DMS 273 (cell line): ENCODE results near the gene EZH2.

Experiments
- DNase-seq: peaks from one replicate; lab custom pipeline; 2025; ENCODE audit not compliant: unreplicated experiment; lab: John Stamatoyannopoulos, UW

The EZH2 gene

DNA sequence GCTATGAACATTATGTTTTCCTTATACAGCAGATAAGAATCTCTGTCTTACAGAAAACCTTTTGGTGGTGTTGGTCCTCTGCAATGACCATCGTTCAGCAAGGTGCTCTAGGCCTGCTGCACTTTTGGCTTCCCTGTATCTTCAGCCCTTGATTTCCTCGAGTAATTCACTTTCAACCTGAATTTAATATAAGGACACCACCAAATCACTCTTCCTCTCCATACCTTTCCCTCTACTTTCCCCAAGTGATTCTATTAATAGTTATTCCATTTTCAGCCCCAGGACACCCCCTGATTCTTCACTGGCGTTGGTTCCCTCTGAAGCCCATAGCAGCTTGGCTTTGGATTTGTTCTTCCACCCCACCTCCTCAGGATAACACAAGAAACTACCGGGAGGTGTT is 72.2 kb downstream of the EZH2 start:
- DNase-seq = no peak

DNA sequence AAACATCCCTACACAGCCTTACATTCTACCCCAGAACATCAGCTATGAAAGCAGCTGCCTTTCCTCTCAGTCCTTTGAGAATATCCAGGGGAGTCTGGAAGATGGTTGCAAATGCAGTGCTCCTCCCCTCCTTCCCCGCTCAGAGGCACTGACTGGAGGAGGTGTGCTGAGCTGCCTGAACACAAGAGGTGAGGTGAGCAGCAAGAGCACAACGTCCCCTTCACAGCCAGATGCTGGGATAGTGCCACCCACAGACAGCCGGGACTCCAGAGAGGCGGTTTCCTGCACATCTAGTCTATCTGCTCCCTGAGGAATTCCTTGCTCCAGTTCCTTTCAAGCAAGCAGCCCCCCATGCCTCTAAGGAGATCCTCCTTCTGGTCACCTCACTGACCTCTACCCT is 74.2 kb downstream of the EZH2 start:
- no peak for DNase-seq

DNA sequence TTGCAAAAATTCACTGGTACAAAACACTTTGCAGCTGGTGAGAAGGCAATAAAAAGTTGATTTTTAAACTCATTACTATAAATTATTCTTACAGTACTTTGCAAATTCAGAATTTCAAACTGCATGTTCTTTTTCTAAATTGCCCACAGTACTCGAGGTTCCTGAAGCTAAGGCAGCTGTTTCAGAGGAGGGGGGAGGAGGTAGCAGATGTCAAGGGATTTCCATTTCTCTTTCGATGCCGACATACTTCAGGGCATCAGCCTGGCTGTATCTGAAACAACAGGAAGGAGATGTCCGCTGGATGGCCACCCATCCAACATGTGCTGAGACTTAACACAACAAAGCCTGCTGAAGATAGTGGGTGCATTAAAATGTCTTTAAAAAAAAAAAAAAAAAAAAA is 76.7 kb downstream of the EZH2 start:
- DNase-seq = peak; percentile 84

DNA sequence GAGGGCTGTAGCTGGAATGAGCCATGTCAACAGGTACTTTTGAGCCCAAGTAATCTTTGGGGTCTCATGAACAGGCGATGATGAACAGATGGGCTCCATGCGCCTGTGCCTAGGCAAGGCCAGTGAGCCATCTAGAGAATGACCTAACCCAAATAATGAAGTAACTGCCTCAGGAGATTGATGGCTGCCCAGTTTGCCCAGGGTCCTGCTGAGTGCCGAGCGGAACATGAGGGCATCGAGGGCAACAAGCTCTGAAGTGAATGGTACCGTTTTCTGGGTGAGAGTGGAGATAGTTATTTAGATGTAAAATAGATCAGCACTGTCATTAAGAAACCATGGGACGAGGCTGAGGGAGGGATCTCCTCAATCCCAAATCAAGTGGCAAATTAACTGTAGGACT is 77.9 kb downstream of the EZH2 start:
- DNase-seq = no peak

DNA sequence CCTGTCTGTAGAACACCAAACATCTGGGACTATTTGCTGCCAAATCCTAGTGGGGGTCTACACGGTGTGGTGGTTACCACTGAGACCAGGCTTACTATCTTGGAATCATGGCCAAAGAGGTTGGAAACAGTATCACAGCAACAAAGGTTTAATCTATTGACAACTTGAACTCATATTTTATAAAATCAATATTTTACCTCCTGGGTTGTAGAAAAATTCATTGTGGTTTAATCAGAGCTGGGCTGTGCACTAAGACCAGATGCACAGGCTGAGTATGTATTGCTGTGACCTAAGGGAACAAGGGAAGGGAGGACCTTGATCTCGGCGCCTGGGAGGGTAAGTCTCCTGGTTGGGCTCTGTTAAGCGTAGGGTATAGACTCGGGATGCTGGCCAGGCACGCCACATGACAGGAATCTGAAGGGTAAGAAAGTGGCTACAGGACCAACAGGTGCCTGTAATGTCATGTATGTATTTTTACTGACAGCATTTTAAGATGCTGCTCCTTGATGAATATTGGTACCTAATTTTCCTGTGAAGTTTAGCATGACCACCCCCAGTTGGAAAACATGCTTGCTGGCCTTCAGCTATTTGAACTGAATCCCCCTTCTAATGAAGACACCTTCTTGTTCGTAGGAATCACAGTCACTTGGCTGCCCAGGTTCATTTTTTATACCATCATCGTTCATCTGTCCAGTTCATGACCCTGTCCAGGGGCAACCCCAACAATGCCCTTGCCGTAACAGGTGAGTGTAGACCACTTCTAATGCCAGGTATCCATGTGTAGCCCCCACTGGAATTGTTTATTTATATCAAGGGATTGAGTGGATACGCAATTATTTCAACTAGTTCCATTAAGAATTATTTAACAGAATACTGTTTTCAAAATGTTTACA is 79.5 kb downstream of the EZH2 start:
- no peak for DNase-seq

DNA sequence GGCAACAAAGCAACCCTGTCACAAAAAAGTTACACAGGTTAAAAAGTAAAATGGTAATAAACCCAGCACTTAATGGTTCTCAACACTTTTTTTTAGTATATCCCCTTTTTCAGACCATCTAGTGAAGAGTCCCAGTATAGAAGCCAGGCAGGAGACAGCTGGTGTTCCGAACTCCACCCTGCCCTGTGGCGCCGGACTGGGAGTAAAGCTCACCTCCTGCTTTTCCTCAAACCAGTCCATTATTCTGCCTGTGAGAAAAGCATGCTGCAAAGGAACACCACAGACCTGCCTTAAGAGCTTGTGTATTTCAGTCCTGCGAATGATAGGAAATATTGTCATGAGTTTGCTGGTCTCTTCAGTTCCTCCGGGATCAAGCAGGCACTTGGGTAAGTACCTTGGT is 81.0 kb downstream of the EZH2 start:
- peak; percentile 42 for DNase-seq

DNA sequence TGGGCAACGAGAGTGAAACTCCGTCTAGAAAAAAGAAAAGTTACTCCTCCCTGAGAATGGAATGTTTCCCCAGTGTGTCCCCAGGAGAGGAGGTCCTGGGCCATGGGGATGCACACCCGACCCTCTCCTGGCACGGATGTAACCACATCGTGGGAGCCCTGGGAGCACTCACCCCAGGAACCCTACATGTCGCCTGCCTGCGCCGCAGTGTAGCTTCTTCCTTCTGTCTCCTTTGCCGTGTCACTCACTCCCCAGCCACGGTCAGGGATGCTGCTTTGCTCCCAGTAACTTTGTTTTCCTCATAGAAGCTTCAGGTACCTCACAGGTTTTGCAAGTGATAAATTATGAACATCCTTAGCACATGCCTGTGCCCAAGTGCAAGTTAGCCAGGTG is 82.0 kb downstream of the EZH2 start:
- DNase-seq = no peak

DNA sequence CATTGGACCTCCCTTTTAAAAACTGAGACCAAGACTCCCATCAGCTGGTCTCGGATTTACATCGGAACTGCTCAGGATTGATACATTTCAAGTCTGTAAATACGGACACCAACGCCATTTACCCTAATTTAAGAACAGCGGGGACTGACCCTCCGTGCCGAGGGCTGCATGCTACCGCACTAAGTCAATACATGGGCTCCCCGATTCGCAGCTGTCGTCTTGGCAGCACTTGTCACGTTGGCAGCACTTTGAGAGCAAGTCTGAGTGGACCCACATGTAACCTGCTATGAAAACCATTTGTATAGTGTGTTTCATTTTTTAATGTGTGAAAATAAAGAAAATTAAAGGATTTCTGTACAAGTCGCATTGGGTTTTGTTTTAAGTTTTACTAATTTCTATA is 83.4 kb downstream of the EZH2 start:
- no peak for DNase-seq

DNA sequence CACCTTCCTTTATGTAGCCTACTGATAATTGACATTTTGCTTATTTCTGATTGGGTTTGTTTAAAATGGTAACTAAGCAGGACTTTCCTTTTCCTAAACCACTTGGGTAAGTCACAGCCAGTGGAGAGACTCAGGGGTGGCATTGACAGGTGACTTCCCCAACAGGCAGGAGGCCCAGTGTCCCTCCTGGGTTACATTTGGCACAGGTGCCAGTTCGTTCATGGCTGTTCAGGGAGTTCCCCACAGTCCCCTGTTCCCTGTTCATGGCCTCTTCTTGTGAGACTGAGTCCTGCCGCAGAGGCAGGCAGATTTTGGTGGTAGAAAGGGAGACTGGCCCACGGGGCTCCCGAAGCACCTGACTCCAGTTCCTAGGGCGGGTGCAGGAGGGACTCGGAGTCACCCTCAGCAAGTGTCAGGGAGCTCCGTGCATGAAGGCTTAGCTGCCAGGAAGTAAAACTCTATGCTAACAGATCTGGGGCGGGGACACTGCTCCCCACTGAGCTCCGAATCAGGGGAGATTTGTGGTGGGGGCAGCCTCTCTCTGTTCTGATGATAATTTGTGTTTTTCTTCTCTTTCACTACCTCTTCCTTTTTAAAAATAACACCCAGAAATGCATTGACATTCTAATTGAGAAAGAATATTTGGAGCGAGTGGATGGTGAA is 84.1 kb downstream of the EZH2 start:
- DNase-seq = no peak

DNA sequence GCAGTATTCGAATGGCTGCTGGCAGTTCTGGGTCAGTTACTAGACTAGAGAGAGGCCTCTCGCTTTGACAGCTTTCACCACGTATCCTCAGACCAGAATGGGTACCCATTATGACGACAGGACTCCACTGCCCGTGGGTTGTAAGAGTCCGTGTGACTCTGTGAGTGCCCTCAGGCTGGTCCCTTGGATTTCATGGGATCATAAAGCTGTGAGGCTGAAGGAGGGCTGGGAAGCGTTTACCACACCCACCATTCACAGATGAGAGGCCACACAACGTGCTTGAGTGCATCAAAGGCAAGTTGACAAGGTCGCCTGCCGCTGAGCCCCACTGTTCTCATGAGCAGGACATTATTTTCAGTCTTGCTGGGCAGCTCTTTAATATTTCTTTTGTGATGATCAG is 87.2 kb downstream of the EZH2 start:
- no peak for DNase-seq

DNA sequence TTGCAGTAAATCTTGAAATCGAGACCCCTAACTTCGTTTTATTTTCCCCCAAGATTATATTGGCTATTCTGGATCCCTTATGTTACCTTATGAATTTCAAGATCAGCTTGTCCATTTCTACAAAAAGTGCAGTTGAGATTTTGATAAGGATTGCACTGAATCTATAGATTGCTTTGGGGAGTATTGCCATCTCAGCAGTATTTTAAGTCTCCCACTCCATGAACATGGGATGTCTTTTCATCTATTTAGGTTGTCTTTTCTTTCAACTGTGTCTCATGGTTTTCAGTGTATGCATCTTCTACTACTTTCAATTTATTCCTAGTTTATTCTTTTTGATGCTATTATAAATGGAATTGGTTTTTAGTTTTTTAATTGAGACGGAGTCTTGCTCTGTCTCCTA is 89.6 kb downstream of the EZH2 start:
- DNase-seq = no peak

DNA sequence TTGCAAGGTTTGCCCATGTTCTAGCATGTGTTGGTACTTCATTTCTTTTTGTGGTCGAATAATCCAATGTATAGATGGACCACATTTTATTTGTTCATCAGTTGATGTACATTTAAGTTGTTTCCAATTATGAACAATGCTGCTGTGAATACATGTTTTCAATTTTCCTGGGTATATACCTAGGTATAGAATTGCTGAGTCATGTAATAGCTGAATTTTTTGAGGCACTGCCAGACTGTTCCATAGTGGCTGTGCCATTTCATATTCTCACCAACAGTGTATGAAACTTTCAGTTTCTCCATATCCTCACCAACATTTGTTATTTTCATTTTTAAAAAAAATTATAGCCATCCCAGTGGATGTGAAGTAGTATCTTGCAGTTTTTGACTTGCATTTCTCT is 90.5 kb downstream of the EZH2 start:
- DNase-seq = no peak

DNA sequence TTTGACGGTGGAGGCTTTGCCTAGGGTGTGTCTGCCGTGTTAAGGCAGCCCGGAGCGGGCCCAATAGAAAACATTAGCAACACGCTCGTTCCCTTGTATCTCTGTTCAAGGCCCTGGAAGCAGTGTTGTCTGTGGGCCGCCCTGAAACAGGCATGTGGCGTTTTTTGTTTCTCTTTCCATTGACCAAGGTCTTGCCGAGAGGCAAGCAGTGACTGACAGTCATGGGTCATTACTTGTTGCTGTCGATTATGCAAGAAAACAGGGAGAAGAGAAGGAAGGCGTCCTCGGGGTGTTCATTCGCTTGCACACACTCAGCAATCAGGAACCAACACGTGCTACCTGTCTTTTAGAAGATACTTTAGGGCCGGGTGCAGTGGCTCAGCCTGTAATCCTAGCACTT is 92.5 kb downstream of the EZH2 start:
- no peak for DNase-seq

DNA sequence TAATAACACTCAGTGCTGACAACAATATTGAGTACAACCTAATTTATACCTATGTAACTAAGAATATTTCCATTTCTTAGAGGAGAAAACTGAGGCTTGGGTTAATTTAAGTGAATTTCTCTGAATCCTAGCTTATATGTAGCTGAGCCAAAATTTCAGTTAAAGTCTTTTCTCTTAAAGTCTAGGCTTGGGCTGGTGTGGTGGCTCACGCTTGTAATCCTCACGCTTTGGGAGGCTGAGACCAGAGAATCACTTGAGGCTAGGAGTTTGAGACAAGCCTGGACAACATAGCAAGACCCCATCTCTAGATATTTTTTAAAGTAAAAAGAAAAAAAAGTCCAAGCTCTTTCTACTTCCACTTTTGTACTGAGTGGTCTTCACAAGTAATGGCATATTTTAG is 93.2 kb downstream of the EZH2 start:
- no peak for DNase-seq

DNA sequence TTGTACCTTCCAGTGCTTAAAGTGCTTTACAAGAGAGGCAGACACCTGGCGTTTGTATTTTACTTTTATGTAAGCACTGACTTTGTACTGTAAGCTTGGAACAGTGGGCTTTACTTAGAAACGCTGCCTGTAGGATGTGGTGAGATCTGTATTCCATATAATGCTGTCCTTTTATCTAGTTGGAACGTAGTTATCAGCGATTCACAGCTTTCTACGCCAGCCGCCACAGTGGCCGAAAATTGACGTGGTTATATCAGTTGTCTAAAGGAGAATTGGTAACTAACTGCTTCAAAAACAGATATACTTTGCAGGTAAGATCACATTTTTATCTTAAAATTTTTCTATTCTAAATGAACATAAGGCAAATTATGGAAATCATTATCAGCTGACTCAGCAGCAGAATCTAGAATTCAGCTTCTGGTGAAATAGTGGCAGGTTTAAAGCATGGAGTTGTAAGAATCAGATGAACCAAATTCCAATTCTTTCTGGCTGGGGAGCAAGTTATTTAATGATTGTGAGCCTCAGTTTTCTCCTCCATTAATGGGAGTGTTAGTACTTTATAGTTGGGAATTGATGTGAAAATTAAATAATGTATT is 93.9 kb downstream of the EZH2 start:
- DNase-seq = no peak

DNA sequence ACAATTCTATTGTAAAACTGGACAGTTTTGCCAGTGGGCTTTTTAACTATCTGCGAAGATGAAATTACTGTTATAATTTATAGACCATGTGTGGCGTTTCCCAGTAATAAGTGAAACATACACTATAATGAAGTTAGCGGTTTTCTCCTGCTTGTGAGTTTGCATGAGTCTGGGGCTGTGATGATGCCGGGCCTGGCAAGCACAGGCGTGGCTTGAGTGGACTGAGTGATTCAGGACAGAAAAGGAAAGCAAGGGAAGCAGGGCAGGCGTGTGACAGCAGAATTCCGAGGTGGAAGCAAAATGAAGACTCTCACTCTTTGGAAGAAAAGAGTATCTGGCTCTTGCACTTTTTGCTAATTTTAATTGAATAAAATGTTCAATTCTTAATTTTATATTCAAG is 94.9 kb downstream of the EZH2 start:
- no peak for DNase-seq

DNA sequence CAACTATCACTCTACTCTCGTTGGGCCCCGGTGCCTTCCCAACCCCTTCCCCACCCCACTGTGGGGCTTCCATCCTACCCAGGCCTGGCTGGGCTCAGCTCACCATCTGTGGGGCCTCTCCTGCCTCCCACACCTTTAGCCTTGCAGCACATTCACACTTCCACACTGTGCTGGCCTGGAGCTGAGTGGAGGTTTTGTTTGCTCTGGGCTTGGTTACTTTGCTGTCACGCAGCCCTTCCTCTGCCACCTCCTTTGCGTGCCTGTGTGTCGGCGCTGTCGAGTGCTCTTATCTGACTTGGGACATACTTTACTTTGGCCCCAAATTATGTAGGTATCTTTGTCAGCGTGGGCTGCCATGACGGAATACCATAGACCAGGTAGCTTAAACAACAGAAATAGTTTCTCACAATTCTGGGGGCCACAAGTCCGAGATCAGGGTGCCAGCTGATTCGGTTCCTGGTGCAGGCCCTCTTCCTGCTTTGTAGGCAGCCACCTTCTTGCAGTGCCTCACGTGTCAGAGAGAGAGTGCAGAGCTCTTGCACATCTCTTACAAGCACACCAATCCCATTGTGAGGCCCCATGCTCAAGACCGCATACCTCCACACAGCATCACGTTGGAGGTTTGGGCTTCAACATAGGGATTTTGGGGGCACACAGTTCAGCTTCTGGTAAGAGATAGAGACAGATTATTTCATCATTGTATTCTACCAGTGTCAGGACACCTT is 96.4 kb downstream of the EZH2 start:
- no peak for DNase-seq

DNA sequence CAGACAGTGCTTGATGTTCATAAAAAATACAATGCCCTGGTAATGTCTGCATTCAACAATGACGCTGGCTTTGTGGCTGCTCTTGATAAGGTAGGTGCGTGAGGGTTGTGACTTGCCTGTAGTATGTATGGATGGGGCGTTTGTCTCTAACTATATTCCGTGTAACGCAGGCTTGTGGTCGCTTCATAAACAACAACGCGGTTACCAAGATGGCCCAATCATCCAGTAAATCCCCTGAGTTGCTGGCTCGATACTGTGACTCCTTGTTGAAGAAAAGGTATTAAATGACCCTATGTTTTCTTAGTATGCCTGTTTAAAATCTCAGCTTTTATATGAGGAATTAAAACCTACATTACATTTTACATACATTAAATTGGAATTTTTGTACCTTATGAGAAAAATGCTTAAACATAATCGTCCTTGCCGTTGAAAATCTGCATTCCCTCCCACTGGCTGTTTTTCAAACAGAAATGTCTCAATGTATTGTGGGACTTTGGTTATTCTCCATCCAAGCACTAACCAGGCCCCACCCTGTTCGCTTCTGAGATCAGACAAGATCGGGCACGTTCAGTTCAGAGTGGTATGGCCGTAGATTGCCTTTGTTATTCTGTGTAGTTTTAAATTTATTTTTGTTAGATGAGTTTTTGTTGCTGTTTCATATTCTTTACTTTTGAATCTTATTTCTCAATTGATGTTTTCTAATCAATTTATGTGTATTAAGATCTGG is 100.1 kb downstream of the EZH2 start:
- no peak for DNase-seq

DNA sequence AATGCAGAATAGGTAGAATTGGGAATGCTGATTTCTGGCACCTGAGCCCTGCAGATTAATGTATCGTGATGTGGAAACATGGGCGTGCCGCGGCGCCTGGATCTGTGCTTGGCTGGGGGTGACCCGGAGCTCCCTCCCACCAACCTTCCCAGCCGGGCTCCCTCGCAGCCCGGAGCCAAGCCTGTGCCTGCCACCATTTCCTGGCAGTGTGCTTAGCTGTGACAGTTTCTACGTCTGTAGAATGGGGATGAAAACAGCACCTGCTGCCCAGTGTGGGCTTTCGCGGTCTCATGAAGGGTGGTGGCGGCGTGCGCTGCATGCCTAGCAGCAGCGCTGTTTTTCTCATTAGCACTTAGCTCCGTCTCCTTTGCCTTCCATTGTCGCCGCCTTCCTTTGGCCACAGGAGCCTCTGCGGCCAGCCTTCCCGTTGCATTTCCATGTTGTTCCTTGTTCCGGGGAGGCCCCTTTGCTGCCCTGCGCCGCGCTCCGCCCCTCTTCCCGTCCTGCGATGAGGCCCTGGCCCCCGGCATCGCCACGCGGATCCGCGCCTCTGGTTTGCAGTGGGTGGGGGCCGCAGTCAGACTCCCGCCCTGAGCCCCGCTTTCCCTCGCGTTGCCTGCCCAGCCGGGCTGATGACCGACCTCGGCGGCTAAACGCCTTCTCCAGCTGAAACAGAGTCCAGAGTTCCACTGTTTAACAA is 101.2 kb downstream of the EZH2 start:
- DNase-seq = no peak

DNA sequence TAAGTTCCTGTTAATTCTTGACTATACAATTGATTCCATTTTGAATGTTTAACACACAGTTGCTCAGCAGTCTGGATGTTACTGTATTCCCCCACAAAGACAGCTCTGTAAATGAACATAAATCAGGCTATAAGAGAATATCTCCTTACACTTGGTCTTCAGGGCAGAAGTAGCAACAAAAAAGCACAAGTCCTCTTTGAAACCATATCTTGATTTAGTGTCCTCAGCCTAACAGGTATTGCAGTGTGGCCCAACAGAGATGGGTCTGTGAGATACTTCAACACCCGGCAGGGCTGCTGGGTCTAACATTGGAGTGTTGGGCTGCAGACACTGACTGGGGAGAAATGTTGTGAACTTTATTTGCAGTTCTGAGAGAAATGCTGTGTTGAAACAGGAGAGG is 109.6 kb downstream of the EZH2 start:
- DNase-seq = no peak
